ENCODE results near the gene MYH1. TPM values are rescaled to one million over a fixed set of nuclear protein-coding genes. Genes with fewer than 3 reads are reported as not detected.

Gene MYH1
- total RNA-seq, 1 experiment from 2014 or later = not detected

DNA sequence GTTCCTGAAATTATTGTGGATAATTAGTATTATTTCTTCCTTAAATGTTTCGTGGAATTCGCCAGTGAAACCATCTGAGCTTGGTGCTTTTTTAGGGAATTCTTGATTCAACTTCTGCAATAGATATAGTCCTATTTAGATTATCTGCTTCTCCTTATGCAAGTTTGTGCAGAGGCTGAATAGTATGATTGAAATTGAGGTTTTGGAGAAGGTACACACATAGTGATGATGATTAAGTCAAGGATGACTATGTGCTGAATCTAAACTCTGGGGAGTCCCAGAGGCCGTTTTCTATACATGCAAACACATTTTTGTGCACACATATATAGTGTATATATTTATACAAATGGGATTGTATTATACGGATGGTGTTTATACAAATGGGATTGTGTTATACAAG, 43.8 kb downstream of the MYH1 start:
- Histone ChIP-seq H3K9ac (ENCODE audit: extremely low read depth, insufficient read length, low read length) (no peak overlapping the region), H3K4me2 (ENCODE audit: insufficient read depth, insufficient read length, low read length) (no peak overlapping the region), H4K20me1 (ENCODE audit: control insufficient read depth, insufficient read depth, insufficient read length) (no peaks in the 10 kb centered on the region), H3K27ac (ENCODE audit: insufficient read length, low read depth, low read length) (no peak overlapping the region), H4K8ac (replicated peaks; ENCODE audit: insufficient read length, low read depth, low read length) (no peak overlapping the region), H3K18ac (ENCODE audit: insufficient read length, low read depth, low read length) (no peak overlapping the region), H3K23me2 (ENCODE audit: insufficient read length, low read depth, low read length, poor library complexity, severe bottlenecking) (no peaks in the 10 kb centered on the region), H4K5ac (ENCODE audit: insufficient read length, low read depth, low read length) (no peak overlapping the region), H2AK5ac (ENCODE audit: insufficient read length, low read length) (no peak overlapping the region), H2BK12ac (ENCODE audit: insufficient read length, low read depth, low read length) (no peak overlapping the region), H3K23ac (ENCODE audit: insufficient read length, low read depth, low read length) (no peak overlapping the region), H3K79me2 (ENCODE audit: insufficient read depth, low read length) (no peaks in the 10 kb centered on the region), H3K4me1 (ENCODE audit: insufficient read depth, low read length) (no peaks in the 10 kb centered on the region), H3K79me1 (ENCODE audit: insufficient read depth, low read depth, low read length, poor library complexity, severe bottlenecking) (no peaks in the 10 kb centered on the region), H2BK5ac (ENCODE audit: insufficient read length, low read length) (no peak overlapping the region), H2BK20ac (ENCODE audit: low read depth, low read length, poor library complexity, severe bottlenecking) (no peak overlapping the region), H2BK15ac (ENCODE audit: low read depth, low read length) (no peak overlapping the region), H3K27me3 (ENCODE audit: insufficient read depth, low read length) (no peaks in the 10 kb centered on the region), H2AFZ (ENCODE audit: low read length) (no peak overlapping the region), H3K9me3 (ENCODE audit: control insufficient read depth, low read depth, low read length) (no peaks in the 10 kb centered on the region), H3K4ac (ENCODE audit: low read depth, low read length) (no peak overlapping the region), H2BK120ac (ENCODE audit: low read depth, low read length, poor library complexity, severe bottlenecking) (no peak overlapping the region), H4K91ac (ENCODE audit: insufficient read length, low read depth, low read length) (no peak overlapping the region), H3K14ac (ENCODE audit: insufficient read depth, low read length) (no peak overlapping the region), H3T11ph (ENCODE audit: low read length) (no peak overlapping the region), H3K56ac (ENCODE audit: insufficient read length, low read depth, low read length) (no peak overlapping the region)
- no peak overlapping the region for H3K4me3 Mint-ChIP-seq
- TF ChIP-seq, protein P1, sequence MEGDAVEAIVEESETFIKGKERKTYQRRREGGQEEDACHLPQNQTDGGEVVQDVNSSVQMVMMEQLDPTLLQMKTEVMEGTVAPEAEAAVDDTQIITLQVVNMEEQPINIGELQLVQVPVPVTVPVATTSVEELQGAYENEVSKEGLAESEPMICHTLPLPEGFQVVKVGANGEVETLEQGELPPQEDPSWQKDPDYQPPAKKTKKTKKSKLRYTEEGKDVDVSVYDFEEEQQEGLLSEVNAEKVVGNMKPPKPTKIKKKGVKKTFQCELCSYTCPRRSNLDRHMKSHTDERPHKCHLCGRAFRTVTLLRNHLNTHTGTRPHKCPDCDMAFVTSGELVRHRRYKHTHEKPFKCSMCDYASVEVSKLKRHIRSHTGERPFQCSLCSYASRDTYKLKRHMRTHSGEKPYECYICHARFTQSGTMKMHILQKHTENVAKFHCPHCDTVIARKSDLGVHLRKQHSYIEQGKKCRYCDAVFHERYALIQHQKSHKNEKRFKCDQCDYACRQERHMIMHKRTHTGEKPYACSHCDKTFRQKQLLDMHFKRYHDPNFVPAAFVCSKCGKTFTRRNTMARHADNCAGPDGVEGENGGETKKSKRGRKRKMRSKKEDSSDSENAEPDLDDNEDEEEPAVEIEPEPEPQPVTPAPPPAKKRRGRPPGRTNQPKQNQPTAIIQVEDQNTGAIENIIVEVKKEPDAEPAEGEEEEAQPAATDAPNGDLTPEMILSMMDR (conservative IDR thresholded peaks at IDR 0.05) = no peak
- no peaks in the 10 kb centered on the region for H3K36me3 Mint-ChIP-seq (ENCODE audit: insufficient read depth in 1 of 3, low read depth in 3 of 3)
- H3K4me1 Mint-ChIP-seq = no peaks in the 10 kb centered on the region
- no peak overlapping the region for H3K27ac Mint-ChIP-seq
- no CpG with 5 or more reads among the region's 4 CpGs for WGBS (ENCODE audit: extremely low coverage, insufficient read length, low lambda C conversion rate)
- no peak for DNase-seq
- H3K27me3 Mint-ChIP-seq (ENCODE audit: low read depth) = no peaks in the 10 kb centered on the region
- H3K9me3 Mint-ChIP-seq = no peaks in the 10 kb centered on the region
